Urothelium cell line (cell line): ENCODE data around the gene RRM1.
"Not testable (repeated sequence)": the region's sequence is repeated elsewhere in the genome, so short reads cannot be mapped to it uniquely, and the experiment has no call there.

ENCODE experiments used
- DNase-seq: peaks from one replicate; pipeline ENCODE4 v3.0.0; 2011; ENCODE audit warnings: low spot score, mixed read lengths
- FAIRE-seq: peaks from 2 replicates; lab custom pipeline; 2011; peaks lifted over from hg19 to GRCh38; lab: Jason Lieb, UNC

RRM1 gene

GRCh38 chr11:4094348-4095291 is at the start of gene RRM1:
Gene RRM1 (plus strand): TSS chr11:4094799. CDS start chr11:4095013, 214 bp downstream.
- peak; percentile 66 for FAIRE-seq
- peak; percentile 95 for DNase-seq

GRCh38 chr11:4044976-4045646 is 49.5 kb upstream of the RRM1 start:
- FAIRE-seq (no peak), DNase-seq (no peak)

- no peak for DNase-seq
Measured at GRCh38 chr11:4048340-4048739, 46.3 kb upstream of the RRM1 start.

GRCh38 chr11:4049006-4049405 is 45.6 kb upstream of the RRM1 start:
- no peak for FAIRE-seq
- DNase-seq = no peak

More at GRCh38 chr11:4048340-4048739, 46.3 kb upstream of the RRM1 start:
- FAIRE-seq = no peak

- DNase-seq (no peak), FAIRE-seq (no peak)
Measured at GRCh38 chr11:4050138-4050537, 44.5 kb upstream of the RRM1 start.

- FAIRE-seq, DNase-seq: not testable (repeated sequence)
Measured at GRCh38 chr11:4053200-4053599, 41.4 kb upstream of the RRM1 start.

GRCh38 chr11:4054643-4055042 is 40.0 kb upstream of the RRM1 start:
- FAIRE-seq (no peak), DNase-seq (no peak)

GRCh38 chr11:4059424-4059823 is 35.2 kb upstream of the RRM1 start:
- no peak for FAIRE-seq

GRCh38 chr11:4060182-4060923 is 34.2 kb upstream of the RRM1 start:
- DNase-seq = no peak
- no peak for FAIRE-seq

More at GRCh38 chr11:4059424-4059823, 35.2 kb upstream of the RRM1 start:
- DNase-seq = no peak

- FAIRE-seq = no peak
Measured at GRCh38 chr11:4061700-4062099, 32.9 kb upstream of the RRM1 start.

GRCh38 chr11:4063348-4063747 is 31.3 kb upstream of the RRM1 start:
- FAIRE-seq (no peak), DNase-seq (no peak)

More at GRCh38 chr11:4061700-4062099, 32.9 kb upstream of the RRM1 start:
- DNase-seq = no peak

- FAIRE-seq (no peak), DNase-seq (no peak)
Measured at GRCh38 chr11:4064278-4064955, 30.2 kb upstream of the RRM1 start.

GRCh38 chr11:4065086-4065485 is 29.5 kb upstream of the RRM1 start:
- FAIRE-seq (no peak), DNase-seq (no peak)

GRCh38 chr11:4065601-4066377 is 28.8 kb upstream of the RRM1 start:
- FAIRE-seq (no peak), DNase-seq (no peak)

GRCh38 chr11:4066910-4067309 is 27.7 kb upstream of the RRM1 start:
- DNase-seq (no peak), FAIRE-seq (no peak)

- FAIRE-seq (no peak), DNase-seq (no peak)
Measured at GRCh38 chr11:4068962-4069361, 25.6 kb upstream of the RRM1 start.

GRCh38 chr11:4071325-4071724 is 23.3 kb upstream of the RRM1 start:
- DNase-seq (no peak), FAIRE-seq (no peak)

- FAIRE-seq (no peak), DNase-seq (no peak)
Measured at GRCh38 chr11:4071914-4072313, 22.7 kb upstream of the RRM1 start.

- FAIRE-seq = no peak
- DNase-seq = peak; percentile 72
Measured at GRCh38 chr11:4072668-4073285, 21.8 kb upstream of the RRM1 start.
